Measurements from ENCODE around the gene TMEM145. TPM values are rescaled to one million over a fixed set of nuclear protein-coding genes. Genes with fewer than 3 reads are reported as not detected.

The TMEM145 gene
- total RNA-seq, 1 experiment from 2014 or later: 4.9 TPM

- DNase-seq (ENCODE audit: low spot score): no peak
- no peak overlapping the region for H3K27ac ChIP-seq (ENCODE audit: low read depth, low read length, poor library complexity, severe bottlenecking)
- ChIA-PET CTCF (no interaction called here), POLR2A (ENCODE audit: low non-redundant PET) (no interaction called here)
- peaks cover 8% of the 10 kb centered on the region for H3K4me1 ChIP-seq (ENCODE audit: insufficient read depth, low read length, poor library complexity, severe bottlenecking)
- no peaks in the 10 kb centered on the region for H3K9me3 ChIP-seq (ENCODE audit: low read depth, low read length, poor library complexity, severe bottlenecking)
- H3K27me3 ChIP-seq (replicated peaks; ENCODE audit: insufficient read depth, low read depth, low read length, poor library complexity): no peaks in the 10 kb centered on the region
- BruUV-seq (replicated peaks): no TSS peak
- intact Hi-C loops (cut with micrococcal nuclease; ENCODE audit: unreplicated experiment): no loop called here
- H3K4me3 ChIP-seq (ENCODE audit: low read depth, low read length, poor library complexity, severe bottlenecking): no peak overlapping the region
- H3K36me3 ChIP-seq (ENCODE audit: insufficient read depth, low read length, poor library complexity, severe bottlenecking): peaks cover 3% of the 10 kb centered on the region
- TF ChIP-seq CTCF (conservative IDR thresholded peaks at IDR 0.05; ENCODE audit: low read depth, low read length) (no peak), EZH2 (IDR thresholded peaks at IDR 0.05; ENCODE audit: borderline replicate concordance, low read depth, low read length, poor library complexity, severe bottlenecking) (no peak)
Observed at GRCh38 chr19:42333975-42334696, 21.0 kb downstream of the TMEM145 start.

- POLR2A ChIA-PET (ENCODE audit: low non-redundant PET): no interaction called here
- H3K4me1 ChIP-seq (ENCODE audit: insufficient read depth, low read length, poor library complexity, severe bottlenecking): peaks cover 8% of the 10 kb centered on the region
- no peaks in the 10 kb centered on the region for H3K9me3 ChIP-seq (ENCODE audit: low read depth, low read length, poor library complexity, severe bottlenecking)
- peaks cover 3% of the 10 kb centered on the region for H3K36me3 ChIP-seq (ENCODE audit: insufficient read depth, low read length, poor library complexity, severe bottlenecking)
- no TSS peak for BruUV-seq (replicated peaks)
- no peak overlapping the region for H3K4me3 ChIP-seq (ENCODE audit: low read depth, low read length, poor library complexity, severe bottlenecking)
- DNase-seq (ENCODE audit: low spot score): no peak
- H3K27me3 ChIP-seq (replicated peaks; ENCODE audit: insufficient read depth, low read depth, low read length, poor library complexity): no peaks in the 10 kb centered on the region
- CTCF ChIA-PET: no interaction called here
- TF ChIP-seq CTCF (conservative IDR thresholded peaks at IDR 0.05; ENCODE audit: low read depth, low read length) (no peak), EZH2 (IDR thresholded peaks at IDR 0.05; ENCODE audit: borderline replicate concordance, low read depth, low read length, poor library complexity, severe bottlenecking) (no peak)
- intact Hi-C loops (cut with micrococcal nuclease; ENCODE audit: unreplicated experiment): no loop called here
- H3K27ac ChIP-seq (ENCODE audit: low read depth, low read length, poor library complexity, severe bottlenecking): no peak overlapping the region
Observed at GRCh38 chr19:42334697-42335373, 21.7 kb downstream of the TMEM145 start.

GRCh38 chr19:42335374-42335936, 22.3 kb downstream of the TMEM145 start:
- intact Hi-C loops (cut with micrococcal nuclease; ENCODE audit: unreplicated experiment): no loop called here
- CTCF ChIA-PET: no interaction called here
- POLR2A ChIA-PET (ENCODE audit: low non-redundant PET): no interaction called here
- DNase-seq (ENCODE audit: low spot score): no peak
- Histone ChIP-seq H3K4me1 (ENCODE audit: insufficient read depth, low read length, poor library complexity, severe bottlenecking) (peaks cover 5% of the 10 kb centered on the region), H3K9me3 (ENCODE audit: low read depth, low read length, poor library complexity, severe bottlenecking) (no peaks in the 10 kb centered on the region), H3K4me3 (ENCODE audit: low read depth, low read length, poor library complexity, severe bottlenecking) (no peak overlapping the region), H3K27ac (ENCODE audit: low read depth, low read length, poor library complexity, severe bottlenecking) (peak overlapping the region; percentile 23), H3K27me3 (replicated peaks; ENCODE audit: insufficient read depth, low read depth, low read length, poor library complexity) (no peaks in the 10 kb centered on the region), H3K36me3 (ENCODE audit: insufficient read depth, low read length, poor library complexity, severe bottlenecking) (peaks cover 3% of the 10 kb centered on the region)
- no TSS peak for BruUV-seq (replicated peaks)
- TF ChIP-seq EZH2 (IDR thresholded peaks at IDR 0.05; ENCODE audit: borderline replicate concordance, low read depth, low read length, poor library complexity, severe bottlenecking): no peak
- TF ChIP-seq CTCF (conservative IDR thresholded peaks at IDR 0.05; ENCODE audit: low read depth, low read length): no peak

Measured in A673 (cell line).